LoVo (cell line): ENCODE results near the gene ZG16.
A peak's percentile ranks its signal among the peaks of the same experiment; 100 is the strongest.

Experiments used
- DNase-seq: peaks from one replicate; pipeline ENCODE4 v3.0.0-alpha.2; 2016; ENCODE audit warnings: low spot score

ZG16 gene

GRCh38 chr16:29809850-29810698 lies 32.0 kb downstream of the ZG16 start:
- DNase-seq: no peak

DNA sequence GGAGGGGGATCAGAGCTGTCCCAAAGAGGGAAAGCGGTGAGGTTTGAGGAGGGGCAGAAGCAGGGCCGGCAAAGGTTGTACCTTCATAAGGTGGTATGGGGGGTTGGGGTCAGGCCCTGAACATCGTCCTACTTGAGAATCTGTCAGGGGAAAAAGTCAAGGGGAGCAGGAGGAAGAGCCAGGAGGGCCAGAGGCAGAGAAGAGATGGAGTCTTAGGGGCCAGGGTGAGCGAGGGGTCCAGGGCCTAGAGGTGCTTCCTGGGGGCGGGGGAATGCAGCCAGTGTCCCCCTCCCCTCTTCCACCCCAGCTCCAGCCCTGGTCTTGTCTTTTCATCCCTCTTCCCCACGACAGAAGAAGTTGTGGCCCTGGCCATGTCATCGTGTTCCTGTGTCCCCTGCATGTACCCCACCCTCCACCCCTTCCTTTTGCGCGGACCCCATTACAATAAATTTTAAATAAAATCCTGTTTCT lies 32.7 kb downstream of the ZG16 start:
- no peak for DNase-seq

GRCh38 chr16:29811170-29811895 lies 33.3 kb downstream of the ZG16 start:
- DNase-seq: peak; percentile 87

DNA sequence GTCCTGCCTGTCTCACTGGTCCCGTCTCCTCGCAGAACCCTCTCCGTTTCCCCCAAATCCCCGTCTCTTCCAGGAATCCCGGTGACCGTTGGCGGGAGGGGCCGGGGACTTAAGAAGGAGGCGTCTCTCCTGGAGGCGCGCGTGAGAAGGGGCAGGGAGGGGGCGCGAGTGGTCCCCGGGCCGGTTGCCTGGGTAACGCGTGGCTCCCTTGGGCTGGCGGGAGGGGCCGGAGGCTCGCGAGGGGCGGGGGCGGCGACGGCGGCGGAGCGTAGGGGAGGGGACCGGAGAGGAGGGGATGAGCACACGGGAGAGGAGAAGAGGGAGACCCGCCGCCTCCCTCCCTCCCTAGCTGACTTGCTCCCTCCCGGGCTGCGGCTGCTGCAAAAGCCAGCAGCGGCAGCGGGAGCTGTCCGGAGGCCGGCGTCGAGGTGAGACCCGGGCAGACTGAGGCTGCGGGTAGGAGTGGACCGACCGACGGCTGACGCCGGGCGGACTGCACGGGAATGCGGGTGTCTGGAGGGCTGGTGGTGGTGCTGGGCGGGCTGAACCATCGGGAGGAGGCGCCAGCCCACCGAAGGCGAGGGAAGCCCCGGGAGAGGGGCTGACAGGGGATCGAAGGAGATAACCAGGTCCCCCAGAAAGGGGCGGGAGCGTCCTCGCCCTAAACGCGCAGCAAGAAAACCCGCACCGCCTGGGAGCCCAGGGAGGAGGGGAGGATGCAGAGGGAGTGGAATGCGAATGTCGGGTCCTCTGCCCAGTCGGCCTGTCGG lies 34.0 kb downstream of the ZG16 start, which contains the start of gene PRRT2:
Gene PRRT2 (plus strand): TSS at position 298 of the 770 bp plus-strand sequence. CDS start 862 bp downstream, outside the sequence.
- DNase-seq: no peak

DNA sequence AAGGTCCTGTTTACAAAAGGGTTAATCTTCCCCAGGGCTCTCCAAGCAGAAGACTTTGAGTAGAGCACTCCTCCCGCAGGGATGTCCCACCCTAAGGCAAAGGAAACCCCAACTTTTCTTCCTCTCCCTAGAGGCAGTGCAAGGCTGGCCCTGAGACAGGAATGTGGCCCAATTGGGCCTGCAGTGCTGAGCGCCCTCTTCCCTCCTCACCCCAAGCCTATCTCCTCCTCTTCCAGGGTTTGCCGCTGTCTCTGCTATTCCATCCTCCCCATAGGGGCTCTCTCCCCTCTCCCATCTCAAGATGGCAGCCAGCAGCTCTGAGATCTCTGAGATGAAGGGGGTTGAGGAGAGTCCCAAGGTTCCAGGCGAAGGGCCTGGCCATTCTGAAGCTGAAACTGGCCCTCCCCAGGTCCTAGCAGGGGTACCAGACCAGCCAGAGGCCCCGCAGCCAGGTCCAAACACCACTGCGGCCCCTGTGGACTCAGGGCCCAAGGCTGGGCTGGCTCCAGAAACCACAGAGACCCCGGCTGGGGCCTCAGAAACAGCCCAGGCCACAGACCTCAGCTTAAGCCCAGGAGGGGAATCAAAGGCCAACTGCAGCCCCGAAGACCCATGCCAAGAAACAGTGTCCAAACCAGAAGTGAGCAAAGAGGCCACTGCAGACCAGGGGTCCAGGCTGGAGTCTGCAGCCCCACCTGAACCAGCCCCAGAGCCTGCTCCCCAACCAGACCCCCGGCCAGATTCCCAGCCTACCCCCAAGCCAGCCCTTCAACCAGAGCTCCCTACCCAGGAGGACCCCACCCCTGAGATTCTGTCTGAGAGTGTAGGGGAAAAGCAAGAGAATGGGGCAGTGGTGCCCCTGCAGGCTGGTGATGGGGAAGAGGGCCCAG lies 34.9 kb downstream of the ZG16 start:
- DNase-seq: no peak

GRCh38 chr16:29813644-29814562 lies 35.8 kb downstream of the ZG16 start:
- DNase-seq: no peak

DNA sequence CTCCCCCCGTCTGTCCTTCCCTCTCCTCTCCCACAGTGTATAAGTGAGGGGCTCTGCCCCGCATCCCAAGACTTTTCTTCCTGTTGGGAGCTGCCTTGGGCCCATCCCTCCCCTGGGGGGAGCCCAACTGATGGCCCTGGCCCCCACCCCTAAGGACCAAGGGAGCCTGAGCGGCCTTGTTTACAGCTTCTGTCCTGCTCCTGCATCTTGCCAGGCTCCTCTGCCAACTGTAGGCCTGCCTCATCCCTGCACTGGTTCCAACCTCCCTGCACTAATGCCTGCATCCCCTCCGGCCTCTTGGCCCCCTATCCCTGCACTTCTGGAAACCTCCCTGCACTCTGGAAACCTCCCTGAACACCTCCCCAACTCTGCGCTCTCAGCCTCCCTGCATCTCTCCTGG lies 36.5 kb downstream of the ZG16 start:
- no peak for DNase-seq

DNA sequence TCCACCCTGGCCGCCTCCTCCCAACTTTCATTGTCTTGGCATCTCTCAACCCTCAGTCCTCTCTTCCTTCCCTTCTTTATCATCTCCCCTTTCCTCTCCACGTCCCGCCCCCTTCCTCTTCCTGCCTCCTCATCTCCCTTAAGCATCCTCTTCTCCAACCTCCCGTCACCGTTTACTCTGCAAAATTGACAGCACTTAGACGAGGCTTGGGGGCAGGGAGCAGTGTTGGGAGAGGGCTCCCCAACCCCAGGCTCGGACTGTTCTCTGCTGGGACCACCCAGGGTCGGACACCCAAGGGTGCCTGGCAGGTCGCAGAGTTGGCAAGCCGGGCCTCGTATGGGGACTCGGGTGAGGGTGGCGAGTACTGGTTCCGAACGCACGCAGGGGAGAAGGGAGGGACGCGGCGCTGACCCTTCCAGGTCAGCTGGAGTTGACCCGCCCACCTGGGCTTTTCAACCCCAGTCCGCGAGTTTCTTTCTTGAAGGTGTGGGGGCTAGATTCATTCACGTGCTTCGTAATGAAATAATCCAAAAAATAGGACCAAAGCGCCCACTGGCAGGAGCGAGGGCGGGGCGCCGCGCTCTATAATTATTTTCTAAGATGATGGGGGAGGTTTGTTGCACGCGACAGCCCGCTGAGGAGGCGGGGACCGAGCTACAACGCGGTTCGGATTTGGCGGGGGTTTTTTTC lies 37.1 kb downstream of the ZG16 start:
- no peak for DNase-seq

DNA sequence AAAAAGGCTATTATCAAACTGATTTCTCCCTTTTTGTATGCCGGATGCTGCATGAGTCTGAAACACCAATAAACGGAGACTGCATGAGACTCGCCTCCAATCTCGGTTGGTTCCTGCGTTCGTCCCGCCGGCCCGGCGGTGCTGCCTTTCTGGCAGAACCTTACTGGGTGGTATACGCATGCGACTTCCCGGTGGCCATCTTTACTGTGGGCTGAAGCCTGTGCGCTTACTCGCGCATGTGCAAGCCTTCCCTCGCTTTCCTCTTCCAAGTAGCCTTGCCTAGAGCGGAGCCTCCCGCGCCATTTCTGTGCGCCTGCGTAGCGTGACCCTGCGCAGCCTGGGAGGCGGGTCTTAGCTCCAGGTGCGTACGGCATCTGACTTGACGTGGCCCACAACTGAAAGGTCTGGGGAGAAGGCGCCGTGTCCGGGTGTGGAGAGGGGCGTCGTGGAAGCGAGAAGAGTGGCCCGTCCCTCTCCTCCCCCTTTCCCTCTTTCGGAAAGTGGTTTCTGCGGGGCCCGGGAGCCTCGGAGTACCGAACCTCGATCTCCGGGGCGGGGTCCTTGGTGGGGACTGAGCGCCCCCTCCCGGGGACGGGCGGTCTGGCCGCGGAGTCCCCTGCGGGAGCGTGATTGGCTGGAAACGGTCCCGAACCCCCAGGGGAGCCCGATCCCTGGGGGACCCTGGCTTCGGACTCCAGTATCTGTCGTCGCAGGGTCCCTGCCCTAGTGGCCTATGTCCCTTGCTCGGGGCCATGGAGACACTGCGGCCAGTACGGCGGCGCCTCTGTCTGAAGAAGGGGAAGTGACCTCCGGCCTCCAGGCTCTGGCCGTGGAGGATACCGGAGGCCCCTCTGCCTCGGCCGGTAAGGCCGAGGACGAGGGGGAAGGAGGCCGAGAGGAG lies 38.0 kb downstream of the ZG16 start, which contains the start of gene PAGR1:
Gene PAGR1 (plus strand): TSS at position 360 of the 901 bp plus-strand sequence. CDS start 374 bp downstream, at position 734.
- peak; percentile 100 for DNase-seq

- DNase-seq: peak; percentile 63
These were observed 38.8 kb downstream of the ZG16 start for GRCh38 chr16:29816694-29817441.

- no peak for DNase-seq
These were observed 40.0 kb downstream of the ZG16 start for GRCh38 chr16:29818082-29818481.

DNA sequence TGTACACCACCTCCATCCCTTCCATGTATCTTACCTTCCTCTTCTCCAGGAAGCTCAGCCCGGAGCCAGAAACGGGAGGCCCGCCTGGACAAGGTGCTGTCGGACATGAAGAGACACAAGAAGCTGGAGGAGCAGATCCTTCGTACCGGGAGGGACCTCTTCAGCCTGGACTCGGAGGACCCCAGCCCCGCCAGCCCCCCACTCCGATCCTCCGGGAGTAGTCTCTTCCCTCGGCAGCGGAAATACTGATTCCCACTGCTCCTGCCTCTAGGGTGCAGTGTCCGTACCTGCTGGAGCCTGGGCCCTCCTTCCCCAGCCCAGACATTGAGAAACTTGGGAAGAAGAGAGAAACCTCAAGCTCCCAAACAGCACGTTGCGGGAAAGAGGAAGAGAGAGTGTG lies 41.5 kb downstream of the ZG16 start:
- DNase-seq: no peak

GRCh38 chr16:29820271-29820701 lies 42.2 kb downstream of the ZG16 start, which contains the start of gene MVP:
Gene MVP, plus strand, starts transcription at chr16:29820462. Its CDS starts 10,088 bp downstream, at chr16:29830550.
- peak; percentile 61 for DNase-seq

GRCh38 chr16:29820730-29821642 lies 42.9 kb downstream of the ZG16 start:
- DNase-seq: peak; percentile 58

GRCh38 chr16:29821643-29822115 lies 43.6 kb downstream of the ZG16 start:
- peak; percentile 55 for DNase-seq

DNA sequence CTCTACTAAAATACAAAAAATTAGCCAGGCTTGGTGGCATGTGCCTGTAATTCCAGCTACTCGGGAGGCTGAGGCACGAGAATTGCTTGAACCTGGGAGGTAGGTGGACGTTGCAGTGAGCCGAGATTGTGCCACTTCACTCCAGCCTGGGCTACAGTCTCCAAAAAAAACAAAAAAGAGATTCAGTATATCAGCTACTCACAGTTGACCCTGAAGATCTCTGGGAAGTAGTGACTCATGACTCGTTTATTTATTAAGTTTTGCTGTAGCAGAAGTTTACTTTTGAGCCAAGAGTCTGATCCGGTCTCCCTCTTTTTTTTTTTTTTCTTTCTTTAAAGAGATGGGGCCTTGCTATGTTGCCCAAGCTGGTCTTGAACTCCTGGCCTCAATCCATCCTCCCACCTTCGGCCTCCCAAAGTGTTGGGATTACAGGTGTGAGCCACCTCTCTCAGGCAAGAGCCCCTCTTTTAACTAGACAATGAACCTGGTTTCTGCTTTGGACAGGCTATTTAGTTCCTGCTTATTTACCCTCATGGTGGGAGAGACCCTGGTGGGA lies 46.6 kb downstream of the ZG16 start:
- peak; percentile 68 for DNase-seq
